Right lobe of liver (tissue), 6 donors: Measurements from ENCODE around the gene IL17REL. TPM values are rescaled to one million over a fixed set of nuclear protein-coding genes. Genes with fewer than 3 reads are reported as not detected.

Experiments
- ATAC-seq, 4 donors: fragments of 200-7000 bp; cut with Tn5 transposase; one replicate each; pipeline ENCODE4 v1.9.1; 2020; ENCODE audit warnings: mild to moderate bottlenecking in 4 of 4, moderate library complexity in 4 of 4
- DNase-seq, 3 donors: peaks; one replicate each; pipeline ENCODE4 v3.0.0-alpha.2; 2020
- H3K27ac ChIP-seq, 3 donors: fragments of 200-600 bp; one replicate each; pipeline ENCODE4 v1.8.0; 2022
- H3K27me3 ChIP-seq, 2 donors: fragments of 200-600 bp; one replicate each; pipeline ENCODE4 v1.8.0; 2022
- H3K36me3 ChIP-seq, 4 donors: fragments of 200-600 bp; sonication (generic) in 1 of 4; one replicate each; pipeline versions ENCODE4 v1.5.1 to v1.8.0; 2017 to 2022; ENCODE audit warnings: control low read depth in 1 of 4
- H3K4me1 ChIP-seq, 4 donors: fragments of 200-600 bp; sonication (generic) in 1 of 4; one replicate each; pipeline versions ENCODE4 v1.5.1 to v1.8.0; 2017 to 2022; ENCODE audit warnings: control low read depth in 1 of 4
- H3K4me3 ChIP-seq, 3 donors: fragments of 200-600 bp; one replicate each; pipeline ENCODE4 v1.8.0; 2022
- H3K9me3 ChIP-seq, 4 donors: fragments of 200-600 bp; sonication (generic) in 1 of 4; one replicate each; pipeline versions ENCODE4 v1.5.1 to v1.8.0; 2017 to 2022; ENCODE audit warnings: control low read depth in 1 of 4
- CTCF ChIP-seq, 4 donors: fragments of 200-600 bp in 3 of 4; fragments of 450-650 bp in 1 of 4; IDR thresholded peaks; one replicate each; pipeline versions ENCODE4 v1.5.1 to v1.8.0; 2016 to 2022; ENCODE audit warnings: antibody characterized with exemption in 4 of 4, mild to moderate bottlenecking in 2 of 4
- POLR2A ChIP-seq: fragments of 450-650 bp; IDR thresholded peaks from one replicate; pipeline ENCODE4 v1.6.1; 2017; ENCODE audit warnings: antibody characterized with exemption, mild to moderate bottlenecking
- WGBS: methylation state at CpG from one replicate; pipeline ENCODE4 v1.1.6; 2018; ENCODE audit warnings: low coverage, low lambda C conversion rate; ENCODE audit not compliant: insufficient coverage; ENCODE audit errors: missing lambda C conversion rate; 5-methylcytosine and 5-hydroxymethylcytosine counted together
- intact Hi-C, 2 donors: fragments of 100-400 bp; cut with DNase I; formaldehyde crosslinking; loops; one replicate each; pipeline versions ENCODE4 v1.11.2 to v1.14.1; 2022
- total RNA-seq, 6 experiments: library from RNA; depleted of rRNA in 2 of 6; stranded (reverse); fragments of >200 nt in 2 of 6; fragmentation: NEBNext Ultra II Directional in 3 of 6; extraction: Animal tissue kit (Norgen Biotek cat#: 25700) in 3 of 6; gene quantifications; one replicate each; pipeline versions ENCODE4 v1.1.0 to v1.2.4, GENCODE V29; 2016 to 2023
- donor health status: DM: no; HTN: yes; CAD: no.
- donor health status: DM: no; HTN: no; CAD: no.
- donor health status: DM: no; HTN: no; CAD: no.
- donor health status: DM: no; HTN: yes; CAD: no.
- donor health status: DM: no; HTN: yes; CAD: no.

Gene IL17REL
- total RNA-seq, 6 experiments from 2014 or later: not detected

GRCh38 chr22:49995361-49996118 lies 17.0 kb downstream of the IL17REL start:
- H3K9me3 ChIP-seq: no peaks in the 10 kb centered on the region
- H3K36me3 ChIP-seq: no peaks in the 10 kb centered on the region
- TF ChIP-seq POLR2A (no peak), CTCF (IDR thresholded peaks at IDR 0.05) (no peak)
- H3K4me3 ChIP-seq: no peak overlapping the region
- H3K4me1 ChIP-seq: no peaks in the 10 kb centered on the region
- no peak overlapping the region for H3K27ac ChIP-seq
- intact Hi-C loops: loop anchor here in 1 of 2 donors (10.0 kb wide), 1 partner anchor 61 kb away; no protein-coding TSS in a partner anchor
- no peak for ATAC-seq
- DNase-seq: no peak
- WGBS: 33% methylated on average over 1 of the region's 10 CpGs
- H3K27me3 ChIP-seq: no peaks in the 10 kb centered on the region

- Histone ChIP-seq H3K36me3 (no peaks in the 10 kb centered on the region), H3K27me3 (no peaks in the 10 kb centered on the region), H3K4me1 (no peaks in the 10 kb centered on the region), H3K9me3 (no peaks in the 10 kb centered on the region), H3K4me3 (no peak overlapping the region), H3K27ac (no peak overlapping the region)
- no peak for ATAC-seq
- no peak for TF ChIP-seq CTCF (IDR thresholded peaks at IDR 0.05)
- no peak for TF ChIP-seq POLR2A
- intact Hi-C loops: loop anchor here in 1 of 2 donors (10.0 kb wide), 1 partner anchor 60 kb away; no protein-coding TSS in a partner anchor
- no peak for DNase-seq
- WGBS: 100% methylated on average over 1 of the region's 3 CpGs
Observed at GRCh38 chr22:49995041-49995360, 17.6 kb downstream of the IL17REL start.

GRCh38 chr22:49994361-49995040 lies 18.1 kb downstream of the IL17REL start:
- Histone ChIP-seq H3K9me3 (no peaks in the 10 kb centered on the region), H3K4me3 (no peak overlapping the region), H3K4me1 (no peaks in the 10 kb centered on the region), H3K27me3 (no peaks in the 10 kb centered on the region), H3K27ac (no peak overlapping the region), H3K36me3 (no peaks in the 10 kb centered on the region)
- ATAC-seq (no peak), DNase-seq (no peak)
- 82% methylated on average over 5 of the region's 21 CpGs for WGBS
- intact Hi-C loops: loop anchor here in 1 of 2 donors (10.0 kb wide), 1 partner anchor 60 kb away; no protein-coding TSS in a partner anchor
- TF ChIP-seq POLR2A: no peak
- no peak for TF ChIP-seq CTCF (IDR thresholded peaks at IDR 0.05)

GRCh38 chr22:49993649-49994360 lies 18.8 kb downstream of the IL17REL start:
- Histone ChIP-seq H3K4me1 (no peaks in the 10 kb centered on the region), H3K27me3 (no peaks in the 10 kb centered on the region), H3K27ac (no peak overlapping the region), H3K9me3 (no peaks in the 10 kb centered on the region), H3K36me3 (no peaks in the 10 kb centered on the region), H3K4me3 (no peak overlapping the region)
- WGBS: 80% methylated on average over 2 of the region's 11 CpGs
- intact Hi-C loops: loop anchor here in 1 of 2 donors (10.0 kb wide), 1 partner anchor 59 kb away; no protein-coding TSS in a partner anchor
- no peak for ATAC-seq
- TF ChIP-seq CTCF (IDR thresholded peaks at IDR 0.05): no peak
- no peak for TF ChIP-seq POLR2A
- DNase-seq: peak in 1 of 3 donors; percentile 45
